ENCODE data around the gene ACTR2.

- TF ChIP-seq POLR2A (IDR thresholded peaks at IDR 0.05) (no peak), CTCF (IDR thresholded peaks at IDR 0.05 in 4 of 5, conservative IDR thresholded peaks at IDR 0.05 in 1 of 5) (no peak)
Measured at GRCh38 chr2:65275141-65275915, 47.7 kb downstream of the ACTR2 start.

Measured in gastrocnemius medialis (tissue), 4 donors.